Mononuclear cell (primary cell): ENCODE measurements around the gene TSPAN15. TPM values are rescaled to one million over a fixed set of nuclear protein-coding genes. Genes with fewer than 3 reads are reported as not detected.

Experiments
- H3K27me3 ChIP-seq: 2 replicates; pipeline ENCODE4 v1.6.0; 2011; ENCODE audit warnings: low read length, control low read depth; ENCODE audit not compliant: insufficient read depth
- H3K4me1 ChIP-seq: 2 replicates; pipeline ENCODE4 v1.5.1; 2011; ENCODE audit warnings: mild to moderate bottlenecking, low read length, control low read depth; ENCODE audit not compliant: insufficient read depth
- H3K4me3 ChIP-seq: 2 replicates; pipeline ENCODE4 v1.5.1; 2011; ENCODE audit warnings: mild to moderate bottlenecking, low read length, moderate library complexity
- H3K9me3 ChIP-seq: 2 replicates; pipeline ENCODE4 v1.5.1; 2011; ENCODE audit warnings: low read depth, mild to moderate bottlenecking, control low read depth, low read length
- total RNA-seq: library from RNA; depleted of rRNA; stranded (reverse); fragments of >200 nt; gene quantifications from one replicate; pipeline ENCODE4 v1.2.3, GENCODE V29; 2012

TSPAN15 gene
- total RNA-seq, 1 donor: 1.6 TPM

DNA sequence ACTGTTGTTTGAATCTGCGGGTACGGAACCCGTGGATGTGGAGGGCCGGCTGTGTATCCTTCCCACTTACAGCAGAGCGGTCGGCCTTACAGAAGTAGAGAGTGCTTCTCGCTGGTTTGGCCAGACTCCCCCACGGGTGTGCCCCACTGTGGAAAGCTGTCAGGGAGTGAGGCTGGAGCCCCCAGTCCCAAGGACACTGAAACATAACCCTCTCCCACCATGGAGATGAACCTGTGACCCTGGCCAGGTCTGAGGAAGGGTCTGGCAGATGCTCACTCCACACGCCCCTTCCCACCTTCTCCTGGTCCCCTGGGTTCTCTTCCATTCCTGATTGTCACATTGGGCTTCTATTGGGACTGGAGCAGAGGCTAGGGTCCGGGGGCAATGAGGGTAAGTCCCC lies 39.6 kb downstream of the TSPAN15 start:
- no peaks in the 10 kb centered on the region for H3K27me3 ChIP-seq
- no peak overlapping the region for H3K4me3 ChIP-seq
- no peaks in the 10 kb centered on the region for H3K9me3 ChIP-seq
- H3K4me1 ChIP-seq: no peaks in the 10 kb centered on the region

DNA sequence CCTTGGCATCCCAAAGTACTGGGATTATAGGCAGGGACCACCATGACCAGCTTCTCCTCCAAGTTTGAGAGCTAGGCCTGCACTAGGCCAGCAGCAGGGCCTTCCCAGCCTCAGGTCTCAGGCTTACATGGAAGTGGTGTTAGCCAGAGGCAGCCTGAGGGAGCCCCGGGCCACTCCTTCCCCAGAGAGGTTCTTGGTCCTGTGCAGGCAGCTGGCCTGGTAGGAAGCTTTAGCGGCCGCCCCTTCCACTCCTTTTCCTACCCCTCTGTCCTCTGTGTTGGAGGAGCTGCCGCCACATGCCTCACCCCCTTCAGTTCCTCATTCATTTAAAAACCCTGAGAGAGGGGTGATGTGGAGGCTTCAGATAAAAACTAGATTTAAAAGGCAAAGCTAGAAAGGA lies 40.3 kb downstream of the TSPAN15 start:
- Histone ChIP-seq H3K9me3 (no peaks in the 10 kb centered on the region), H3K27me3 (no peaks in the 10 kb centered on the region), H3K4me3 (no peak overlapping the region), H3K4me1 (no peaks in the 10 kb centered on the region)

DNA sequence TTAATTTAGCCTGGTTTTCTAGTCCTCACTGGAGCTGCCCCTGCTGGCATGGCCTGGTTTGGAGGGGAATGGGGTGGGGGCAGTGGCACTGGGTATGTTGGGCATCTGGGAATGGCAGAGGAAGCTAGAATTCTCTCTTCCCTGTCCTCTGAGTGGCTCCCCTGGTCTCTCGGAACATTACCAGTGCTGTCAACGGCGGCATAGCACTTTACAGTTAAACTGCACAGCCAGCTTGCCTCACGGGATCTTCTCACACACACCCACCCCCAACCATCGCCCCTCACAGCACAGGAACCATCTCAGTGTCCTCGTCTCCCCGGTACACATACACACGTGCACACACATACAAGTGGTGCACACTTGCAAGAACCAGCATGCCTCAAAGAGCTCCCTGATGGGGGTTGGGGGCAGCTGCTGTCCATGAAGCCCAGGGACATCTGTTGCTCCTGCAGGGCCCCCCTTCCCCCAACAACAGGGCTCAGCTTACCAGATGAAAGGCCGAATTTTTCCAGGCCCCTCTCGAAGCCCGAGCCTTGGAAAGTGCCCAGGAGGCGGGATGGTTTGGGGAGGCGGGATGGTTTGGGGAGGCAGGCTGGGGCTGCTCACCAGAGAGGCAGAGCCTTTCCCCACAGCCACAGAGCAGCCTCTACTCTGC lies 41.0 kb downstream of the TSPAN15 start:
- no peak overlapping the region for H3K4me3 ChIP-seq
- no peaks in the 10 kb centered on the region for H3K9me3 ChIP-seq
- no peaks in the 10 kb centered on the region for H3K27me3 ChIP-seq
- H3K4me1 ChIP-seq: no peaks in the 10 kb centered on the region

DNA sequence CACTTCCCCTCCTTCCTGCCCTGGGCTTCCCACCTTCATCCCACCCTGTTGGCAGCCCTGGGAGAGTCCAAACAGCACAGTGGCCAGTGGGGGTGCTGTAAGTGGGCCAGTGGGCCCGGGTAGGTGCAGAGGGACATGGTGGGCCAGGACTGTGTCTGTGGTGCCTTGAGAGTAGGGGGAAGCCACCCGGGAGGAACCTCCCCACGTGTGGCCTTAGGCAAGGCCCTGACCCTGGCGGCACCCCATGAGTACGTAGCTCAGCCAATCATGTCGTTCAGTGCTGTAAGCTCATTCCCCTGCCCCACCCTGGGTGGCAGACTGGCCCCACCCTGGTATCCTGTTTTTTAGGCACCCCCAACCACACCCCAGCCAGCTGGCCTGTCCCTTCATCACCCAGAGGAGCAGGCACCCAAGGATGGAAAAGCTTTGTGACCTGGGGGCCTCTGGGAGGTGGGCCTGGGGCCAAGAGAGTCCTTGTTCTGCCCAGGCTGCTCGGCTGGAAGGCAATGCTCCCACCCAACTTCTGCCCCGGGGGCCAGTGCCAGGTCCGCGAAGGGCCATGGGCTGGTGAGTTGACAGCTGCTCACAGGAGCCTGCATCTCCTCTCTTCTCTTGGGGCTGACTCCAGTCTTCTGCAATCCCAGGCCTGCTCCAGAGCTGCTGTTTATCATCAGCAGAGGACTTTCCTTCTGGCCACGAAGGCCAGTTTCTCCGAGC lies 41.6 kb downstream of the TSPAN15 start:
- Histone ChIP-seq H3K4me3 (no peak overlapping the region), H3K4me1 (no peaks in the 10 kb centered on the region), H3K27me3 (no peaks in the 10 kb centered on the region), H3K9me3 (no peaks in the 10 kb centered on the region)

- no peaks in the 10 kb centered on the region for H3K9me3 ChIP-seq
- H3K27me3 ChIP-seq: no peaks in the 10 kb centered on the region
- H3K4me1 ChIP-seq: no peaks in the 10 kb centered on the region
- H3K4me3 ChIP-seq: no peak overlapping the region
These were observed 43.6 kb downstream of the TSPAN15 start for GRCh38 chr10:69494626-69495558.

- Histone ChIP-seq H3K4me3 (no peak overlapping the region), H3K9me3 (no peaks in the 10 kb centered on the region), H3K4me1 (no peaks in the 10 kb centered on the region), H3K27me3 (no peaks in the 10 kb centered on the region)
These were observed 44.4 kb downstream of the TSPAN15 start for GRCh38 chr10:69495666-69496065.

- H3K27me3 ChIP-seq: no peaks in the 10 kb centered on the region
- no peaks in the 10 kb centered on the region for H3K9me3 ChIP-seq
- no peak overlapping the region for H3K4me3 ChIP-seq
- H3K4me1 ChIP-seq: no peaks in the 10 kb centered on the region
These were observed 45.3 kb downstream of the TSPAN15 start for GRCh38 chr10:69496352-69497230.

- Histone ChIP-seq H3K27me3 (no peaks in the 10 kb centered on the region), H3K9me3 (no peaks in the 10 kb centered on the region)
These were observed 45.9 kb downstream of the TSPAN15 start for GRCh38 chr10:69497231-69497561.

DNA sequence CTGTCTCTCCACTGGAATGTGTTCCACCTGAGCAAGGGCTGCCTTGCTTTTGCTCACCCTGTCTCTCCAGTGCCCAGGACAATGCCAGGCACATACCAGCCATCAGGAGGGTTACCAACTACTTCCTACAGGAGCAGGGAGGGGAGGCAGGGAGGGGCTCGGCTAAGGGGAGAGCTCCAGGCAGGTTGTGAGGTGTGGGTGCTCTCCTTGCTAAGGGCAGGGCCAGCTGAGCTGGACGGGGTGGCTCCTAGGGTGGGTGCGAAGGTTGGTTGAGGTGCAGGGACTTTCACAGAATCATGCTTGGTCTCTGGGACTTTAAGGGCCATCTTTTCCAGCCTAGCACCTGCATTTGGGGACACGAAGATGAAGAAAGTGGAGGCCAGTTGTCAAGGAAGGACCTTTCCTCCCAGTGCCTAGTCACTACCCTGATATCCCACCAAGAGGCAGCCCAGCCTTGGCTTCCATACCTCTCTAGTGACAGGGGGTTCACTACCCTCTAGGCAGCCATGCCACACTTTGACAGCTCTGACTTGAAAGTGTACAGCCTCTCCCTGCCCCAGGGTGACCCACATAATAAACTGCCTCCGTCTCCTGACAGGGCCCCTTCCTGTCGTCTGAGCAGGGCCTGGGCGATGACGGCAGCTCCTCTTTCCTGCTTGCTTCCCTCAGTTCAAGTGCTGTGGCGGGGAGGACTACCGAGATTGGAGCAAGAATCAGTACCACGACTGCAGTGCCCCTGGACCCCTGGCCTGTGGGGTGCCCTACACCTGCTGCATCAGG lies 46.5 kb downstream of the TSPAN15 start:
- Histone ChIP-seq H3K4me1 (no peaks in the 10 kb centered on the region), H3K4me3 (no peak overlapping the region), H3K9me3 (no peaks in the 10 kb centered on the region), H3K27me3 (no peaks in the 10 kb centered on the region)

More at GRCh38 chr10:69497231-69497561, 45.9 kb downstream of the TSPAN15 start:
- H3K4me1 ChIP-seq: no peaks in the 10 kb centered on the region
- H3K4me3 ChIP-seq: no peak overlapping the region

- no peaks in the 10 kb centered on the region for H3K27me3 ChIP-seq
- no peaks in the 10 kb centered on the region for H3K4me1 ChIP-seq
- H3K4me3 ChIP-seq: no peak overlapping the region
- H3K9me3 ChIP-seq: no peaks in the 10 kb centered on the region
These were observed 47.6 kb downstream of the TSPAN15 start for GRCh38 chr10:69498711-69499471.

GRCh38 chr10:69499726-69500689 lies 48.7 kb downstream of the TSPAN15 start:
- Histone ChIP-seq H3K9me3 (no peaks in the 10 kb centered on the region), H3K4me1 (no peaks in the 10 kb centered on the region), H3K27me3 (no peaks in the 10 kb centered on the region), H3K4me3 (no peak overlapping the region)

- Histone ChIP-seq H3K4me1 (no peaks in the 10 kb centered on the region), H3K27me3 (no peaks in the 10 kb centered on the region)
These were observed 49.7 kb downstream of the TSPAN15 start for GRCh38 chr10:69500864-69501468.

More at GRCh38 chr10:69500864-69501468, 49.7 kb downstream of the TSPAN15 start:
- Histone ChIP-seq H3K4me3 (no peak overlapping the region), H3K9me3 (no peaks in the 10 kb centered on the region)
